ENCODE measurements around the gene SCARB1. TPM values are rescaled to one million over a fixed set of nuclear protein-coding genes. Genes with fewer than 3 reads are reported as not detected.

Gene SCARB1
- total and polyA plus RNA-seq, 2 of the 13 experiments (the other 11 are each of a cell fraction or from before 2014, with no cell fraction given), result 63.4 to 160 TPM

- TF ChIP-seq ZFY (CRISPR knock-in tag; IDR thresholded peaks at IDR 0.05) (peak; percentile 26; the same call in 1 of the 2 replicates), ZFP36L2 (CRISPR knock-in tag; IDR thresholded peaks at IDR 0.05) (no peak), ZNF746 (CRISPR knock-in tag; IDR thresholded peaks at IDR 0.05) (peak; percentile 58; the same call in 1 of the 2 replicates), ZNF292 (CRISPR knock-in tag; IDR thresholded peaks at IDR 0.05; ENCODE audit: borderline replicate concordance, low read depth) (peak; percentile 66; the same call in 1 of the 2 replicates), ZNF629 (CRISPR knock-in tag; conservative IDR thresholded peaks at IDR 0.05) (peak; percentile 36; the same call in 1 of the 2 replicates), ARID5B (CRISPR knock-in tag; IDR thresholded peaks at IDR 0.05) (peak; percentile 64; the same call in 1 of the 2 replicates), ZBTB38 (CRISPR knock-in tag; IDR thresholded peaks at IDR 0.05) (no peak), ESRRA (CRISPR knock-in tag; IDR thresholded peaks at IDR 0.05; ENCODE audit: low read depth) (0 out of 2 replicates have a peak, but pooled peaks have one; percentile 31), RAD51 (IDR thresholded peaks at IDR 0.05; ENCODE audit: borderline replicate concordance) (peak; percentile 64; the same call in 1 of the 2 replicates), ZKSCAN8 (CRISPR knock-in tag; IDR thresholded peaks at IDR 0.05; ENCODE audit: borderline replicate concordance) (peak; percentile 66), CCDC6 (CRISPR knock-in tag; IDR thresholded peaks at IDR 0.05) (peak; percentile 25; the same call in 1 of the 2 replicates), NFIB (CRISPR knock-in tag; IDR thresholded peaks at IDR 0.05; ENCODE audit: borderline replicate concordance) (no peak), KAT8 (CRISPR knock-in tag; IDR thresholded peaks at IDR 0.05) (peak; percentile 45; the same call in 1 of the 2 replicates), SOX5 (CRISPR knock-in tag; IDR thresholded peaks at IDR 0.05; ENCODE audit: borderline replicate concordance) (peak; percentile 86; the same call in 1 of the 2 replicates), HNF1B (CRISPR knock-in tag; IDR thresholded peaks at IDR 0.05) (0 out of 2 replicates have a peak, but pooled peaks have one; percentile 18), PPARG (CRISPR knock-in tag; conservative IDR thresholded peaks at IDR 0.05) (0 out of 2 replicates have a peak, but pooled peaks have one; percentile 36), ZNF441 (CRISPR knock-in tag; IDR thresholded peaks at IDR 0.05; ENCODE audit: borderline replicate concordance) (no peak), ZNF710 (CRISPR knock-in tag; IDR thresholded peaks at IDR 0.05; ENCODE audit: borderline replicate concordance) (peak; percentile 79; the same call in 1 of the 2 replicates), ZNF44 (CRISPR knock-in tag; IDR thresholded peaks at IDR 0.05) (0 out of 2 replicates have a peak, but pooled peaks have one; percentile 38), CEBPG (CRISPR knock-in tag; IDR thresholded peaks at IDR 0.05) (peak; percentile 21; the same call in 1 of the 2 replicates)
Observed at GRCh38 chr12:124745891-124746570, 117.6 kb downstream of the SCARB1 start (continued).
